Stimulated activated CD4-positive, alpha-beta T cell treated with anti-CD3 and anti-CD28 coated beads, Interleukin-4, amount 100 ng/mL, for 1 hour (primary cell): ENCODE data around the gene BRF1.

Experiments
- DNase-seq: peaks from one replicate; pipeline ENCODE4 v3.0.0-alpha.2; 2020

Gene BRF1

GRCh38 chr14:105257464-105257863, 43.3 kb downstream of the BRF1 start:
- no peak for DNase-seq

GRCh38 chr14:105256292-105256960, 44.4 kb downstream of the BRF1 start:
- no peak for DNase-seq

- no peak for DNase-seq
Observed at GRCh38 chr14:105255021-105255507, 45.7 kb downstream of the BRF1 start.

GRCh38 chr14:105253329-105253682, 47.5 kb downstream of the BRF1 start:
- no peak for DNase-seq

- DNase-seq: no peak
Observed at GRCh38 chr14:105252552-105253328, 48.1 kb downstream of the BRF1 start.

GRCh38 chr14:105251920-105252319, 48.9 kb downstream of the BRF1 start:
- no peak for DNase-seq

GRCh38 chr14:105250986-105251385, 49.8 kb downstream of the BRF1 start:
- no peak for DNase-seq

- DNase-seq: no peak
Observed at GRCh38 chr14:105250008-105250366, 50.8 kb downstream of the BRF1 start.

- no peak for DNase-seq
Observed at GRCh38 chr14:105249182-105250007, 51.4 kb downstream of the BRF1 start.

- peak; percentile 89 for DNase-seq
Observed at GRCh38 chr14:105248368-105249181, 52.2 kb downstream of the BRF1 start, which contains the start of gene BTBD6. Gene BTBD6, plus strand, starts transcription at chr14:105248533. Its CDS starts 179 bp downstream, at chr14:105248712.

- no peak for DNase-seq
Observed at GRCh38 chr14:105247715-105248367, 53.0 kb downstream of the BRF1 start.

GRCh38 chr14:105247026-105247425, 53.8 kb downstream of the BRF1 start:
- no peak for DNase-seq

GRCh38 chr14:105244334-105244733, 56.5 kb downstream of the BRF1 start:
- no peak for DNase-seq

GRCh38 chr14:105241641-105242040, 59.2 kb downstream of the BRF1 start:
- DNase-seq: no peak

- DNase-seq: no peak
Observed at GRCh38 chr14:105240811-105241576, 59.8 kb downstream of the BRF1 start.

GRCh38 chr14:105229099-105229655, 71.6 kb downstream of the BRF1 start:
- DNase-seq: no peak

- DNase-seq: no peak
Observed at GRCh38 chr14:105228562-105228961, 72.2 kb downstream of the BRF1 start.

GRCh38 chr14:105227346-105227745, 73.5 kb downstream of the BRF1 start:
- no peak for DNase-seq

GRCh38 chr14:105226198-105226597, 74.6 kb downstream of the BRF1 start:
- no peak for DNase-seq

GRCh38 chr14:105224845-105225570, 75.8 kb downstream of the BRF1 start:
- no peak for DNase-seq
